Kidney epithelial cell (primary cell): ENCODE results near the gene ADNP. TPM values are rescaled to one million over a fixed set of nuclear protein-coding genes. Genes with fewer than 3 reads are reported as not detected.

Experiments
- DNase-seq: peaks from one replicate; pipeline ENCODE4 v3.0.0-alpha.2; 2010; ENCODE audit warnings: low read depth
- H3K27me3 ChIP-seq: 2 replicates; pipeline ENCODE4 v1.6.0; 2011; ENCODE audit warnings: low read length; ENCODE audit not compliant: control insufficient read depth, insufficient read depth
- H3K36me3 ChIP-seq: 2 replicates; pipeline ENCODE4 v1.5.1; 2011; ENCODE audit warnings: low read length; ENCODE audit not compliant: control insufficient read depth, insufficient read depth
- H3K4me3 ChIP-seq: 2 replicates; pipeline ENCODE4 v1.5.1; 2011; ENCODE audit warnings: low read depth, mild to moderate bottlenecking, control low read depth, low read length
- total RNA-seq: library from RNA; depleted of rRNA; stranded (reverse); fragments of >200 nt; gene quantifications from 2 replicates; pipeline ENCODE4 v1.2.3, GENCODE V29; 2015
- TF ChIP-seq, protein P1 (sequence below): IDR thresholded peaks from 2 replicates; pipeline ENCODE4 v1.5.1; 2011; ENCODE audit warnings: mild to moderate bottlenecking, moderate library complexity, low read length, control low read depth, inconsistent platforms; ENCODE audit not compliant: insufficient read depth, poor library complexity, severe bottlenecking

The ADNP gene
- total RNA-seq, 1 donor from 2014 or later: 59.7 TPM

DNA sequence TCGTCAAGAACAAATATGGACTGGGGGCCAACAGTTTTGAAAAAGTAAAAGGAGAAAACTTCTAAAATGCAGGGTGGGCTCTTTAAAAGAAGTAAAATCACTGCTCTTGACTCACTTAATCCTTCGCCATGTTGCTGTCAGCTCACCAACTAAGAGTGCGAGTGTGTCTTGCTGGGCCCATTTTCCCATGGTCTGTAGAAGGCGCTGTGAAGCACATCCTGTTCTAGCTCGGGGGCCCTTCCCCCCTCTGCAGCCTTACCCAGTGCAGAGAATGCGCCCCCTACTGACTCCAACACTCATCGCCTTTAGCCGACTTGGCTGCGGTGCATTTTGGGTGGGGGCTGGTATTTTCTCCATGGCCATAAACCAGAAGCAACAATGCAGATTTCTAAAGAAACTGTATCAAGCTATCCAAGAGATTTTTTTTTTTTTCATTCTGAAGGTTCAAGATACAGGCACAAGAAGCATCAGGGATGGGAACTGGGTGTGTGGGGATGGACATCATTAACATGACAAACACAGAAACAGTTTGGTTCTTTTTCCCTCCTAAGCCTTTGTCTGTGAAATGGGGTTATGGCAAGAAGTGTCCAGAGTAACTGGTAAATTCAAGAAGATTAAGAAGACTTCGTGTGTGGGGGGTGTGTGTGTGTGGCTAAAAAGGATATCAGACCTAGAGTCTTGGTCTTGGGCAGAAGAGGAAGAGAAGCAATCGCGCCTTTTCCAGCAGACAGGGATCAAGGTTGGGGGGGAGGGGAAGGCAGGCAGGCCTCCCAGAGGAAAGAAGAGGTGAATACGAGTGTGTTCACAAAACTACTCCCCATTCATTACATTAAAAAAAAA is 1.7 kb downstream of the ADNP start:
- TF ChIP-seq, protein P1, sequence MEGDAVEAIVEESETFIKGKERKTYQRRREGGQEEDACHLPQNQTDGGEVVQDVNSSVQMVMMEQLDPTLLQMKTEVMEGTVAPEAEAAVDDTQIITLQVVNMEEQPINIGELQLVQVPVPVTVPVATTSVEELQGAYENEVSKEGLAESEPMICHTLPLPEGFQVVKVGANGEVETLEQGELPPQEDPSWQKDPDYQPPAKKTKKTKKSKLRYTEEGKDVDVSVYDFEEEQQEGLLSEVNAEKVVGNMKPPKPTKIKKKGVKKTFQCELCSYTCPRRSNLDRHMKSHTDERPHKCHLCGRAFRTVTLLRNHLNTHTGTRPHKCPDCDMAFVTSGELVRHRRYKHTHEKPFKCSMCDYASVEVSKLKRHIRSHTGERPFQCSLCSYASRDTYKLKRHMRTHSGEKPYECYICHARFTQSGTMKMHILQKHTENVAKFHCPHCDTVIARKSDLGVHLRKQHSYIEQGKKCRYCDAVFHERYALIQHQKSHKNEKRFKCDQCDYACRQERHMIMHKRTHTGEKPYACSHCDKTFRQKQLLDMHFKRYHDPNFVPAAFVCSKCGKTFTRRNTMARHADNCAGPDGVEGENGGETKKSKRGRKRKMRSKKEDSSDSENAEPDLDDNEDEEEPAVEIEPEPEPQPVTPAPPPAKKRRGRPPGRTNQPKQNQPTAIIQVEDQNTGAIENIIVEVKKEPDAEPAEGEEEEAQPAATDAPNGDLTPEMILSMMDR: peak; percentile 99
- Histone ChIP-seq H3K4me3 (peak overlapping the region; percentile 95), H3K36me3 (peaks cover 1% of the 10 kb centered on the region), H3K27me3 (no peaks in the 10 kb centered on the region)
- peak; percentile 89 for DNase-seq

GRCh38 chr20:50928469-50928868 is 2.8 kb downstream of the ADNP start:
- Histone ChIP-seq H3K36me3 (peaks cover 3% of the 10 kb centered on the region), H3K27me3 (no peaks in the 10 kb centered on the region), H3K4me3 (no peak overlapping the region)
- TF ChIP-seq, protein P1: no peak
- no peak for DNase-seq

DNA sequence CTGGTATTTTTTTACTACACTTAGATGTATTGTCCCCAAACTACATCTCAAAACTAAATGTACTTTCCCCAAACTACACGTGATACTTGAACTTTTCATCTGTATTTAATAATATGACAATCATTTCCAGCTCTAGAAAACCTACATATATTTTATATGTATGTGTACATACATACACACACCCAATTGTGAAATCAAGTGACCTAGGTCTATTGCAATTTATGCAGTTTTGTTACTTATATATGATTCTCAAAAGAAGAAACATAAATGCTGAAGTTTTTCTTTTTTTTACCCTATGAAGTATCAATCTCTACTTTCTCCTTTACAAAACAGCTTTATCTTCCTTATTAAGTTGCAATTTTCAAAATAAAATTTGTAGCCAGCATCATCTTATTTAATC is 4.7 kb downstream of the ADNP start:
- no peaks in the 10 kb centered on the region for H3K27me3 ChIP-seq
- H3K4me3 ChIP-seq: no peak overlapping the region
- no peak for DNase-seq
- TF ChIP-seq, protein P1: no peak
- peaks cover 3% of the 10 kb centered on the region for H3K36me3 ChIP-seq

GRCh38 chr20:50924261-50924920 is 6.8 kb downstream of the ADNP start:
- Histone ChIP-seq H3K36me3 (peaks cover 3% of the 10 kb centered on the region), H3K4me3 (no peak overlapping the region), H3K27me3 (no peaks in the 10 kb centered on the region)
- no peak for DNase-seq
- TF ChIP-seq, protein P1: no peak

GRCh38 chr20:50921803-50922501 is 9.3 kb downstream of the ADNP start:
- TF ChIP-seq, protein P1: no peak
- H3K4me3 ChIP-seq: no peak overlapping the region
- H3K27me3 ChIP-seq: no peaks in the 10 kb centered on the region
- peaks cover 3% of the 10 kb centered on the region for H3K36me3 ChIP-seq
- DNase-seq: no peak
